T follicular helper cell (primary cell): ENCODE data around the gene KLF7.

Experiments
- DNase-seq: peaks from one replicate; pipeline ENCODE4 v3.0.0-alpha.2; 2020; ENCODE audit warnings: low read depth
- total RNA-seq, 2 experiments: gene quantifications; one replicate each; lab custom pipeline; 2026; lab: John Stamatoyannopoulos, UW

The KLF7 gene
- total RNA-seq: 23.0 to 69.9 reads per million in 2 experiments

GRCh38 chr2:207165121-207166038, at the start of gene KLF7:
TSS of gene KLF7 (minus strand) at chr2:207165948. CDS start at chr2:207165568, 380 bp downstream.
- DNase-seq: peak; percentile 38

DNA sequence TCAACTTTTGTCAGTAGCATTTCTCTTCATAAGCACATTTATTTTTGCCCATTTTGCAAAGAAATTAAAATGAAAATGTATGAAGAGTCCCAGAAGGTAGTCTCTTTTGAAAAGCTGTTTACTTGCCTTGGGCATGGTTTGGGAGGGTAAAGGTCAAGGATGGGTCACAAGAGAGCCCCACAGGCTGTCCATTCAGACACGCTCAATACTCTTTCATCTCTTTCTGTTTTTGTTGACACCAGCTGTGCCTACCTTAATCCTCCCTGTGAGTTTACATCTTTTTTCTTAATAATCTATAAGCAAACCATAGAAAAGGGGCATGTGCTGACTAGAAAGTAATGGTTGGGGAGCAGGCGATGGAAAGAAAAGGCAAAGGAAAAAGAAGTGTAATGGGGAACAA, 49.6 kb upstream of the KLF7 start:
- no peak for DNase-seq

DNA sequence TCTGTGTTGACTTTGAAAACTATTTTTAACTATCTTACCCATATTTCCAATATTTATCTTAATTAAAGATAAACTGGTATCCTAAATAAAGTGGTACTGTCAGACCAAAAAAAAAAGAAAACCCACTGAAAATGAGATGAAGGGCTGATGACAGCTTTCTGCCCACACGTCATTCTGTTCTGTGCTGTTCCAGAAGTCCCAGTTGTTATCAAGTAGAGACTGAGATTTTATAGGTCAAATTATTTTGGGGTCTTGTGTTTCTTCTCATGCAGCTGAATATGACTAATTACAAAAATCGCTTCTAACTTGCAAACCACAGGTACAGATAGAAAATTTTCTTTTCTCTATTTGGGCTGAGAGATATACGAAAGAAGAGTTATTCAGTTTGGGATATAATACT, 48.7 kb upstream of the KLF7 start:
- DNase-seq: no peak

DNA sequence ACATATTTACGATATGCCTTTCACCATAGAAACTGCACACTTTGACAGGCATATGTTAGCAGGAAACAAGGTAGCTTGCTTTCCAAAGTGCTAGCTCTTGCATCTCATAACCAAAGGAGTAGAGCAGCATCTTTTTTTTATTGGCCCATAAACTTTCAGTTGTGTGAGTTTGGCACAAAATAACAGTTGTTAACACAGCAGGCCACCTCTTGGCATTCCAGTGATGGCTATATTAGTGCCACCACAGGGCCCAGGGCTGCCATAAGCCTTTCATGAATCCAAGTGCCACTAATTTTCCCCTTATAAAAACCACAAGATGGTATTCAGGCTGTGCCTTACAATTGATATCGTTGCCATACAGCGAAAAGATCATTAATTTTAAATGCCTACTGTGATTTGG, 40.3 kb upstream of the KLF7 start:
- DNase-seq: no peak

GRCh38 chr2:207205173-207205957, 39.6 kb upstream of the KLF7 start:
- DNase-seq: no peak

- no peak for DNase-seq
Measured at GRCh38 chr2:207203056-207203455, 37.3 kb upstream of the KLF7 start.

DNA sequence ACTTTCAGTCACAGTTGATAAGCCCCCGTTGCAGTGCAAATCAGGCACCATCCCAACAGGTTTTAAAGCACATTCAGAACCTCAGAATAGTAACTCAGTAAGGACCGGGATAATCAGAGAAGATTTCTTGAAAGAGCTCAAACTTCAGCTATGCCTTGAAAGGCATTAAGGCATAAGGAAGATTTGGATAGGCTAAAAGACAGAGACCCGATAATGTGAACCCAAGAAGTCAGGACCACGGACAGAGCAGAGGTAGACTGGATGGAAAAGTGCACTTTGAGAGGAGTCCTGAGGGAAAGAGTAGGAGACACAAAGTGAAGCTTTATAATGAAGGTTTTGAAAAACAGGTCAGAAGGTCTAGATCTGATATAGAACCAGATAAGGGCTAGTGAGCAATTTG, 36.9 kb upstream of the KLF7 start:
- no peak for DNase-seq

DNA sequence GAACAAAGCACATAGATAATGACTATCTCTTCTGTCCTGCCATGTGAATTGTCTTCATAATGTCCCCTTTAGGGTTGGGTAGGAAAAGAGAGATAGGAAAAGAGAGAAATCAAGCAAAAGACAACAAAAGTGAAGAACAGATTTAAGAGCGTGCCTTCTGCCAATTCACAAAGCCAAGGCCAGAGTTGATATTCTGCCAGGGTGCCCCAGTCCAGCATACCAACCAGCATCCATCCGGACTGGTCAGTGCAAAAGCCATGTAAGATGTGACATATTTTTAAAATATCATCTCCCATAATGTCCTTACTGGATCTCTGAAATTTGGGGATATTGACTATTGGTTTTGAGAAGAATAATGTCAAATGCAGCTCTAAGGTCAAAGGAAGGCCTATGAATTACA, 35.7 kb upstream of the KLF7 start:
- DNase-seq: no peak

DNA sequence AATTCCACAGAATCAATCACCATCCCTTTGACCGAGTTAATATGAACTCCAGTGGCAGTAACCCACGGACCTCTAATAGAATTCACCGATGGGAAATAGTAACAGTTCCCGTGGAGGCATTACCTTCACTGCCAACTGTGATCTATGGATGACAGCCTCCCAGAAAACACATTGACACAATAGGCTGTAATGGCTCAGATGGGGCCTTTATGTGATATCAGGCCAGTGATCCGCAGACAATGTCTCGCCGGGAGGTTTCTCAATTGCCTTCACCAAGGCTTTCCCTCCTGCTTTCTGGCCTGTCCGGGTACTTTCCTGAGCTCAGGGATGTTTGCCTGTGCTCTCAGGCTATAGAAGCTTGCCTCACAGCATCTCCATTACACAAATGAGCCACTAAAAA, 34.4 kb upstream of the KLF7 start:
- no peak for DNase-seq

DNA sequence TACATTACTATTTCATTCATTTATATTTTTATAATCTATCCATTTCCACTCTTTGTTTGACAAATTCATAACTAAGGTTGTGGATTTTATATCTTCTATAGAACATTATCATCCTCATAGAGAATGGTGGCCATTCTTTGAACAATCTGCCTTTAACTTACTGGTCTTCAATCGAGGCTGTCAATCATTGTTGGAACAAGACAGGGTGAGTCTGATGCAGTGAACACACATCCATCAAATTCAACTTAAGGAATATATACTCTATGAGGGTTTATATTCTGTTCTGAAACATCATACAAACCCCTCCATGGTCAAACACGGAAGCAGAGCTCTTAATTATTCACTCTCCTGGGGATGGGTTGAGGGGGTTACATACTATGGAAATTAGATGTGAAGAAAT, 28.3 kb upstream of the KLF7 start:
- DNase-seq: no peak

- no peak for DNase-seq
Measured at GRCh38 chr2:207188626-207189419, 23.1 kb upstream of the KLF7 start.

DNA sequence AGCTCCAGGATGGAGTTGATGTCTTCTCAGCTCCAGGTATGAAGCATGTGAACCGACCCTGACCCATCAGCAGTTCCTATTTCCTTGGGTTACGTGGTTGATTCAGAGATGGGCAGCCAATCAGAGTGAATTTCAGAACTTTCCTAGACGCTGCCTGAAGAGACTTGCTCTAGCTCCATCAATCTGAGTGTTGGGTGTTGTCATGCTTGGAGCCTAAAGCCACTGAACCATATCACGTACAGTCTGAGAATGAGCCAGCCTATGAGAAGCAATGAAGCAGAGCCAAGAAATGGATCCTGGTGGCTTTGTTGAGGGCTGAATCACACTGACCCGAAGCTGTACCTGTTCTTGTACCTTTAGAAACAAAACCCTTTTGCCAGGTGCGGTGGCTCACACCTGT, 19.6 kb upstream of the KLF7 start:
- DNase-seq: no peak

DNA sequence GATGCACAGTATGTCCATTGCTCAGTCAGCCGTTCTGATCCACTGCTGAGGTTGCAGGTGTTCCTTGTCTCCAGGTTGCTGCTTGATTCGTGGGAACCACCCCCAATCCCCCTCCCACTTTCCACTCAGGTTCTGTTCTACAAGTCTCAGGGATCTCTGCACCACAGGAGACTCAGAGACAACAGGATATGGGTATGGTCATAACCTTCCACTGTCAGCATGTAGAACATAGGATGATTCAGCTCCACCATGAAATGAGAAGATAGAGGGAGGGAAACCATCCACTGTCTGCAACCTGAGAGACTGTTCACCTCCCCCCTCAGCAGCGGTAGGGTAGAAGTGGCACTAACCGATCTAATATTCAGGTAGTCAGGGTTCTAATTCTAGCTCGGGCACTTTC, 19.0 kb upstream of the KLF7 start:
- no peak for DNase-seq

GRCh38 chr2:207184348-207184747, 18.6 kb upstream of the KLF7 start:
- DNase-seq: no peak

DNA sequence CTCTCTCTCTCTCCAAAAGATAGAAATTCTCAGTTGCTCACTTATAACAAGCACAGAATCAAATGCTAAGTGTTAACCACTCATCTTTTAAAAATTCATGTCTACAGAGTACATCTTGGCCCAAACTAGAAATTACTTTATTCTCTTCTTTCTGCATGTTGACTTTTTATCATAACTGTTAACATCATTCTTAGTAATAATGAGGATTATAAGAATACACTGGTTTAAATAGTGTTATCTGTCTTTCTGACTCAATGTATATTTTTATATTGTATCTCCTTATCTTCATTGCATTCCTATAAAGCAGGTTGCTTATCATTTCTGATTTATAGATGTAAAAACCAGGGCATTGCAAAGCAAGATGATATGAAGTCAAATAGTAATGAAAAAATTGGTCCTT, 17.8 kb upstream of the KLF7 start:
- no peak for DNase-seq

GRCh38 chr2:207182911-207183310, 17.2 kb upstream of the KLF7 start:
- DNase-seq: no peak

- no peak for DNase-seq
Measured at GRCh38 chr2:207181526-207182274, 16.0 kb upstream of the KLF7 start.

DNA sequence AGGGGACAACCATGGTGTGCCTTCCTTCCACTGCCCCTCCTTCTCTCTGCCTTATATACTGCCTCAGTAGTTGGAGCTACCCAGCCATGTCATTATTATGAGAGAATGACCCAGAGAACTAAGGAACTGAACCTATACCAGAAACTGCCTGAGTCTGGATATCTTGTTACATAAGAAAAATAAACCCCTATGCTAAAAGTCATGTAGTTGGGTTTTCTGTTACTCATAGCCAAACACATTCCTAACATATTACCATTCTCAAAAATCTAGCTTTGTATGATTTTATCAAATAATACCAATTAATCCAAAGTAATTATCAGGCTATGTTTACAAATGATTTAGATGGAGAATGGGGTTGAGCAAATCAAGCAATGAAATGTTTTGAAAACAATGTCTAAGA, 15.0 kb upstream of the KLF7 start:
- DNase-seq: no peak

- DNase-seq: no peak
Measured at GRCh38 chr2:207176247-207176646, 10.5 kb upstream of the KLF7 start.

GRCh38 chr2:207173641-207174040, 7.9 kb upstream of the KLF7 start:
- DNase-seq: no peak

DNA sequence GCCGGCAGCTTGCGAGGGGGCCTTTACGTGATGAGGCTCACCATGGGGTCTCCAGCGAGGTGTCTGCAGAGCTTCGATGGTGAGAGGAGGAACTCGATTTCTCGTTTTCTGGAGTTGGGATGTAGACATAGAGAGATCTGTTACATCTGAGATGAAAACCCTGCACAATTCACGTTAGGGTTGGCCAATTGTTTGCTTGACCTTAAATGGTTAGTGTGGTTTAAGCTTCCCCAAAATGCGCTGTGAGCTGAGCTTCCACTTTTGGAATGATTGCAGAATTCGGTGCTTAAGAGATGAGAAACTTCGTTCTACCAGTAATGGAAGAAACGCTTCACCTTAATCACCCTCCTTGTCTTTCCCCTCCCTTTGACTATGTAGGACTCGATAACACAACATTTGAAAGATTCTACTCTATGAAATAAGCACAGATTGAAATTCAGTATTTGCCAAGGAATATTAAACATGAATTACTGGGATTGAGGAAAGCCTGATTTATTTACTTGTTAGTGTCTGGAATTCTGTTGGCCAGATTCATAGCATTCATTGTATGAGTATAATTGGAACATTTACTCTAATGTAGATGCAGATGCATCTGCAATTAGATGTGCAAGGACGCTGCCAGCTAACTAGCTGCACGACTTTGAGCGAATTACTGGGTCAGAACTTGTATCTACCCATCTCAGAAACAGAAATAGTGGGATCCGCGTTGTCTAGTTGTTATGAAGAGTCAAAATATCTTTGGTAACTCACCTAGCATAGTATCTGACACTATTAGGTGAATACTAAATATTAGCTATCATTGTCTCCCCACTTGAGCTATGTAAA, 1.6 kb upstream of the KLF7 start:
- DNase-seq: no peak
